Measurements from ENCODE around the gene COLEC12.
A peak's percentile ranks its signal among the peaks of the same experiment; 100 is the strongest.

The COLEC12 gene

GRCh38 chr18:498931-499775 is 1.3 kb downstream of the COLEC12 start:
- TF ChIP-seq CTCF (IDR thresholded peaks at IDR 0.05; ENCODE audit: insufficient read depth, low read depth, low read length, missing control alignments) = no peak
- H3K4me3 ChIP-seq (ENCODE audit: low read depth, low read length) = no peak overlapping the region
- DNase-seq (ENCODE audit: low read depth) = no peak

- no peak for DNase-seq (ENCODE audit: low read depth)
- H3K4me3 ChIP-seq (ENCODE audit: low read depth, low read length) = no peak overlapping the region
- no peak for TF ChIP-seq CTCF (IDR thresholded peaks at IDR 0.05; ENCODE audit: insufficient read depth, low read depth, low read length, missing control alignments)
These were observed 2.8 kb downstream of the COLEC12 start for GRCh38 chr18:497688-498087.

GRCh38 chr18:495452-495851 is 5.0 kb downstream of the COLEC12 start:
- TF ChIP-seq CTCF (IDR thresholded peaks at IDR 0.05; ENCODE audit: insufficient read depth, low read depth, low read length, missing control alignments) = no peak
- no peak overlapping the region for H3K4me3 ChIP-seq (ENCODE audit: low read depth, low read length)
- DNase-seq (ENCODE audit: low read depth) = no peak

- no peak for TF ChIP-seq CTCF (IDR thresholded peaks at IDR 0.05; ENCODE audit: insufficient read depth, low read depth, low read length, missing control alignments)
- peak; percentile 15 for DNase-seq (ENCODE audit: low read depth)
- H3K4me3 ChIP-seq (ENCODE audit: low read depth, low read length) = no peak overlapping the region
These were observed 5.5 kb downstream of the COLEC12 start for GRCh38 chr18:495017-495416.

GRCh38 chr18:493986-494983 is 6.2 kb downstream of the COLEC12 start:
- DNase-seq (ENCODE audit: low read depth) = no peak
- TF ChIP-seq CTCF (IDR thresholded peaks at IDR 0.05; ENCODE audit: insufficient read depth, low read depth, low read length, missing control alignments) = no peak
- H3K4me3 ChIP-seq (ENCODE audit: low read depth, low read length) = no peak overlapping the region

- no peak overlapping the region for H3K4me3 ChIP-seq (ENCODE audit: low read depth, low read length)
- no peak for TF ChIP-seq CTCF (IDR thresholded peaks at IDR 0.05; ENCODE audit: insufficient read depth, low read depth, low read length, missing control alignments)
- no peak for DNase-seq (ENCODE audit: low read depth)
These were observed 8.1 kb downstream of the COLEC12 start for GRCh38 chr18:492451-492850.

All from GM12865 (cell line).